GM21619 (cell line): ENCODE data around the gene USP13.

Source experiments
- ATAC-seq: cut with Tn5 transposase; IDR thresholded peaks from one replicate; pipeline ENCODE4 v1.9.1; 2021; ENCODE audit not compliant: unreplicated experiment

USP13 gene

GRCh38 chr3:179694731-179695130 lies 41.9 kb downstream of the USP13 start:
- no peak for ATAC-seq

DNA sequence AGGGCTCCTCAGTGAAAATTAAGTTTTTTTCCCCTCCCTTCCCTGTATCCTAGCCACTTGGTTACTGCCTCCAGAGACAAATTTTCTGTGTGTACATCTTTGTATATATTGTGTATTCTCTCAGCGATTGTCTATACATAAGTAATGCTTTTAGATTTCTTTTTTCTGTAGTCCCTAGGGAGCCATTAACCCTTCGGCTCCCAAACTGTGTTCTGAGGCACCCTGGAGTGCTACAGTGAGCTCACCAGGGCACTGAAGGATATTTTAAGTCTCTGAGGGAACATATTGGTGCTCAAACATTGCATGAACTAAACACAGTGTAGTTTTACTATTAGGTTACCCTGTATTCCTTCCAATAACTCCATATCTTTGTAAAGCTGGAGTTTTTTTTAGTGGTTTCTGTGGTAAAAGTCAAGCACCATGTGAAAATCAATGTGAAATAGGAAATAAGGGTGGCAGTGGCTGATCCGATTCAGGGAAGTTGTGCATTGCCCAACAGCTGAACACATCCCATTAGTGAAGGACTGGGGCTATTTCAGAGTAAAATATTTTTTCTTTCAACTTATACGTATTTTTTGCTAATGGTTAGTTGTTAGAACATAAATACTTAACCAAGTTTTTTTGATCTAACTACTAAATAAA lies 43.0 kb downstream of the USP13 start:
- no peak for ATAC-seq

GRCh38 chr3:179697736-179698332 lies 45.0 kb downstream of the USP13 start:
- no peak for ATAC-seq

DNA sequence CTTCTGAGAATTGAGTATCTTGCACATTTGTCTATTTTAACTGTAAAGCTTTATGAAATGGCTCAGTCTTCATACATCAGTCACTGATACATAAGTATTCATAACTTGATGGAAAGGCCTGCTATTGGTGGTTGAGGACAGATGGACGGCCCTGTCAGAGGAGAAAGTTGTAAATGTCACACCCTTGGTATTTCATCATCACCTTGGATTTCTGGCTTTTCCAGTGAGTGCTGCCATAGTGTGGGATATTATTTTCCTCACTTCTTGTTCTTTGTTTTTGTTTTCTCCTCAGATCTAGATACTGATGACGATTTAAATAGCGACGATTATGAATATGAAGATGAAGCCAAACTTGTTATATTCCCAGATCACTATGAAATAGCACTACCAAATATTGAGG lies 47.9 kb downstream of the USP13 start:
- no peak for ATAC-seq

GRCh38 chr3:179701176-179701827 lies 48.5 kb downstream of the USP13 start:
- ATAC-seq, result no peak

DNA sequence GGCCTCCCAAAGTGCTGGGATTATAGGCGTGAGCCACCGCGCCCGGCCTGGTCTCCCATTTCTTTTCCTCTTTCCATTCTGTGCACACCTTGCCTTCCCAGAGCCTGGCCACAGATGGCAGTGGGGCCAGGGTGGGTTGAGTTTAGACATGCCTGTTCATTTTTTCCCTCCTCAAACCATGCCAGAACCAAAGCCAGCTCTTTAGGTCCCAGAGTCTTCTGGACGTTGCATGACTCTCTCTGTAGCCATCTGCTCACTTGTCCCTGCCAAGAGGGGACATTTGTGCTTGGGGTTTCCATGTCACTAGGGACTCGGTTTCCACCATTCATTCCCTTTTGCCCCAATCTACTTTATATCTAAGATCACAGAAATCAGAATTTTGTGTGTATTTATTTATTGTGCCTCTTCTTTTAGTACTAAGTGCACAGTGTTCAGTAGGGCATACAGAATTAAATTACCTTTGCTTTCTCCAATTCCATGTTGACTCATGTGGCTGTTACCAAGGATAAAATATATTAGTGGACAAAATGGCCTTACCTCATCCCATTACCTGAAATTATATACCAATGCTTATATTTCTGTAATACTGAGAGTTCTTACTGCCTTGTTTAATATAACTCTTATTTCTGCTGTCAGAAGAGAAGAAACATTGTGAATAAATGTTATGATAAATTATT lies 49.6 kb downstream of the USP13 start:
- ATAC-seq, result no peak

GRCh38 chr3:179703816-179704215 lies 51.0 kb downstream of the USP13 start:
- no peak for ATAC-seq

DNA sequence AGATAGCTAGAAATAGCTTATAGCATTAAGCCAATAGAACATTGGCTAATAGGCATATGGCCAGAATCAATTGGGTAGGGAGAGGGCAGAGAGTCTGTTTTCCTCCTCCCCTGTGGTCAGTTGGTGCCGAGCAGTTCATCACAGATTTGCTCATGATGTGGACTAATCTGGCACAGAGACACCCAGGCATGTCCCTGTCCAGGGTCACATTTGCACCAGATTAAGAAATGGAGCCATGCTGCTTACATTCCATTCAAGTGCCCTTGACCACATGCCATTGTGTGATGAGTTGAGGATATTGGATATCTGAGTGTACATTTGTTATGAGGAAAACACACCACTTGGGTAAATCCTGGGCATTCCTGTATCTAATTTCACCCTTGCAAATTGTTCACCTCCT lies 53.4 kb downstream of the USP13 start:
- no peak for ATAC-seq

GRCh38 chr3:179710079-179710478 lies 57.2 kb downstream of the USP13 start:
- ATAC-seq, result no peak

- ATAC-seq, result no peak
Observed at GRCh38 chr3:179713643-179714090, 60.8 kb downstream of the USP13 start.

- no peak for ATAC-seq
Observed at GRCh38 chr3:179715582-179715981, 62.7 kb downstream of the USP13 start.

DNA sequence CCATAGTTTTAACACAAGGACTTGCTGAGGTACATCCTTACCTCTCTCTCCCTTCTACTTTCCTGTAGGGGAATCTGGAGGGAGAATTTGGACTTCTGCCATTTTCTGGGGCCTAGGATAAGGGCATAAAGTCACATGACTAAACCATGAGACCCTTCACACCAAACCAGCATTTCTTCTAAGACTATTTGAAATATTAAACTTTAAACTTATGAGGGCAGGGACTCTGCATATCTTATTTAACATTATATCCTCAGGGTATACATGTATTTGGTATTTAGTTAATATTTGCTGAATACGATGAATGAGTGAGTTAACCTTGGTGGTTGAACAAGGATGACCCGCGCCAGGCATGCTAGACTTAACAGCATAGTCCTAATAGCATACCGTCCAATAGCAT lies 63.4 kb downstream of the USP13 start:
- peak; percentile 14 for ATAC-seq

- peak; percentile 77 for ATAC-seq
Observed at GRCh38 chr3:179716811-179717210, 64.0 kb downstream of the USP13 start.

- ATAC-seq, result no peak
Observed at GRCh38 chr3:179717219-179717618, 64.4 kb downstream of the USP13 start.

- no peak for ATAC-seq
Observed at GRCh38 chr3:179719048-179719734, 66.4 kb downstream of the USP13 start.

GRCh38 chr3:179720196-179720595 lies 67.4 kb downstream of the USP13 start:
- no peak for ATAC-seq

DNA sequence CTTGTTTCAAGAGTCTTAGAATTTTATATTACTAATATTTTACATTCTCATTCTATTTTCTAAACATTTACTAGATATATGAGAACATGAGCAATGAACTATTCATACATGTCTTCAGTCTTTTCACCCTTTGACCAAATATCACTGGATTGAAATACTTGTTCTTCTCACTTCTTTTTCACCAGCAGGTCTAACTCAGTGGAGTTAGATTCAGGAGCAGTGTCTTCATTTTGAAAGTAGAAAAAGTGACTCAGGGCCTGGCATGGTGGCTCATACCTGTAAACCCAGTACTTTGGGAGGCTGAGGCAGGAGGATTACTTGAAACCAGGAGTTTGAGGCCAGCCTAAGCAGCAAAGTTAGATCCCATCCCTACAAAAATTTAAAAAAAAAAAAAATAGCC lies 70.8 kb downstream of the USP13 start:
- ATAC-seq, result no peak

DNA sequence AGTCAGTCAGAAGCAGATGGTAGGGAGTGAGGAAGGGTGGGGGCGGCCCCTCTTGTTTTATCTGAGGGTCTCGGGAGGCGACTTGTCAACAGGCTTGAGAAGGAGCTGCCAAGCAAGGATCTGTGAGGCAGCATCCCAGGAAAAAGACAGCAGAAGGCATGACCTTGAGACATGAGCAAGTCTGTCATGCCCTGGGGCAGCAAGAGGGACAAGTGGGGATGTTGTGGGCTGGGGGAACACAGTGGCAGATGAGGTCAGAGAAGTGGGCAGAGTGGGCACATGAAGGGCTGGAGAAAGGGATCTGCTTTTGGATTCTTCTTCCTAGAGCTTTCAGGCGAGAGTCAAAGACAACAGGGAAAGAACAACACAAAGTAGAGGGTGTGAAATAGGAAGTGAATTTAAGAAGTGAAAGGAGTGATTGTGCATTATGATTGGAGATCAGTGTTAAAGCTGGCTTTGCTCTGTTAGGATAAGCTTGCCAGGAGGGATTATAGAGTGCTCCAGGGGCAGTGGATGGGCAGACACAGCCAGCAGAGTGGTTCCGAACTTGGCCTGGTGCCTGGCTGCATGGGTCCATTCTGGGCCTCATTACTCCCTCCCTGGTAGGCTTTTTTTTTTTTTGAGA lies 73.3 kb downstream of the USP13 start:
- ATAC-seq, result no peak

GRCh38 chr3:179729086-179729485 lies 76.2 kb downstream of the USP13 start:
- ATAC-seq, result no peak

DNA sequence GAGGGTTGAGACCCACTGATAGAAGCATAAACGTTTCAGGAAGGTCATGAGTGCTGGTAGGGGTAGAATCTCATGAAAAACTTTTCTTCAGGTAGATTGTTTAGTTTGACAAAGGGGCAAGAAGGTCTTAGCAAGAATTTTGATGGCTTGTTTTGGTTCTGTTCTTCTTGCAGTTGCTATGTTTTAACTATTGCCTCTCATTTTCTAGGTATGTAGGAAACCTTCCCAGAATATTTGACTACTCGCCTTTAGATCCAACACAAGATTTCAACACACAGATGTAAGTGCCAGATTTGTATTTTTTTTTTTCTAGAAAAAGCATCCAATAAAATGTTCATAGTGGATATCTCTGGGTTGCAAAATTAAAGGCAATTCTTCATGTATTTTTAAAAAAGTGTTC lies 77.1 kb downstream of the USP13 start:
- ATAC-seq, result no peak

DNA sequence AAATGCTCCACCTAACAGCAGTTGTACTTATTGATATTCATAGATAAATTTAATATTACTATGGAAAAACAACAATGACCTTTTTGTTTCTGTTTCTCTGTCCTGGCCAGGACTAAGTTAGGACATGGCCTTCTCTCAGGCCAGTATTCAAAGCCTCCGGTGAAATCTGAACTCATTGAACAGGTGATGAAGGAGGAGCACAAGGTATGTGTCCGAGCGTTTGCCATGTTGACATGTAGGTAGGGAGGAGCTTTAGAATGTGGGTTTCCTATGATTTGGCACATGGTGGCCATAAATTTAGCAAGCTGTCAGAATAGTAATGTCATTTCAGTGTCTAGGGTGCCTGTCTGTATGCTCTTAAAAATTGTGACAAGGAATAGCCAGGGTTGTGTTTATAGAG lies 77.7 kb downstream of the USP13 start:
- ATAC-seq, result no peak
